A673 (cell line): ENCODE results near the gene RELN.

Source experiments
- CTCF ChIP-seq: fragments of 300-800, 200-600 bp; sonication (generic); conservative IDR thresholded peaks from 2 replicates; pipeline ENCODE4 v1.5.1; 2017; ENCODE audit warnings: low read depth, mild to moderate bottlenecking, antibody characterized with exemption, low read length, moderate library complexity, mixed read lengths
- EZH2 ChIP-seq: fragments of 200-600 bp; sonication (generic); IDR thresholded peaks from 2 replicates; pipeline ENCODE4 v1.6.1; 2017; ENCODE audit warnings: borderline replicate concordance, low read depth, mild to moderate bottlenecking, mixed read lengths, antibody characterized with exemption, low read length; ENCODE audit not compliant: poor library complexity, severe bottlenecking

- TF ChIP-seq CTCF = no peak
- TF ChIP-seq EZH2 = no peak
Measured at GRCh38 chr7:103687951-103688350, 301.5 kb downstream of the RELN start.
